IPS-20b (cell line): ENCODE data around the gene ZNRF2.

ENCODE experiments used
- H3K27ac ChIP-seq: one replicate; pipeline ENCODE4 v1.5.1; 2013; ENCODE audit warnings: low read length
- H3K27me3 ChIP-seq: 2 replicates; pipeline ENCODE4 v1.6.1; 2013; ENCODE audit warnings: mild to moderate bottlenecking, low read length, inconsistent platforms; ENCODE audit not compliant: insufficient read depth
- H3K36me3 ChIP-seq: 2 replicates; pipeline ENCODE4 v1.6.1; 2013; ENCODE audit warnings: low read depth, mild to moderate bottlenecking, inconsistent platforms, low read length, moderate library complexity; ENCODE audit not compliant: insufficient read depth
- H3K4me1 ChIP-seq: 2 replicates; pipeline ENCODE4 v1.6.1; 2013; ENCODE audit warnings: mild to moderate bottlenecking, control low read depth, inconsistent platforms, low read length, moderate library complexity; ENCODE audit not compliant: insufficient read depth
- H3K4me3 ChIP-seq: 2 replicates; pipeline ENCODE4 v1.5.1; 2013; ENCODE audit warnings: mild to moderate bottlenecking, low read length, inconsistent platforms
- H3K9ac ChIP-seq: 2 replicates; pipeline ENCODE4 v1.6.1; 2013; ENCODE audit warnings: low read depth, mild to moderate bottlenecking, inconsistent platforms, low read length, moderate library complexity
- H3K9me3 ChIP-seq: 2 replicates; pipeline ENCODE4 v1.6.1; 2013; ENCODE audit warnings: mild to moderate bottlenecking, low read depth, low read length, inconsistent platforms; ENCODE audit not compliant: insufficient read depth

Gene ZNRF2

DNA sequence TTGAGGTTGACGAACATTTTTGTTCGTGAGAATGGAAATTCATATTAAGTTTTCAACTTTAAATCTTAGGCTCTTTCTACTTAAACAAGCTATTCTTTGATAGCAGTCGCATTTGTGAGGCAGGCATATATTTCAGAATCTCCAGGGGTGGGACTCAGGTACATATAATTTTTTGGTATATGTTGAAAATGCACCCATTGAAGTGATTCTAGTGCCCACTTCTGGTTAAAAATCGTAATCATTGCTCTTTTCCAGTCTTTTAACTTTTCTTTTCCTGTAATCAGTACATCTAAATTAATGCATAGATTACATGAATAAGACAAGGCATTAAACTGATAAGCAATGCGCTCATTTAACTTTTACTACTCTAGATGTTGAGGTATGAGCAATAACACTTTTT, 67.8 kb downstream of the ZNRF2 start:
- no peak overlapping the region for H3K9ac ChIP-seq
- peaks cover 57% of the 10 kb centered on the region for H3K4me1 ChIP-seq

DNA sequence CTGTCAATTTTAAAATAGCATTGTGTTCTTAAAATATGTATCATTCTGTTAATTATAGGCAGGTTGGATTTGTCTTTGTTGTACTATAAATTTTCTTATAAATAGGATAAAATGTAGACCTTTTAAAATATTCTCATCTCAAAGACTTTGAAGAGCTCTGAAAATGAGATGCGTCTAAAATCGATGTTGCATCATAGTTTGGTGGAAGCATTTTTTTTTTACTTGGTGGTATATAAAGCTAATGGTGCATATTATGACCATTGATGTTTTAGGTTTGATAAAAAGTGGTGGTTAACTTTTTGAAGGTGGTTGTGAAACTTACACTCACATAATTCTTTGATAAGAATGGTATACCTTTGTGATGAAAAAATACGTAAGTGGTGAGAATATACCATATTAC, 69.1 kb downstream of the ZNRF2 start:
- Histone ChIP-seq H3K9me3 (no peaks in the 10 kb centered on the region), H3K4me1 (peaks cover 50% of the 10 kb centered on the region), H3K27ac (no peak overlapping the region), H3K27me3 (no peaks in the 10 kb centered on the region), H3K9ac (0 out of 2 replicates have a peak overlapping the region, but pooled peaks have one; percentile 8), H3K36me3 (peaks cover 6% of the 10 kb centered on the region; the same call in 1 of the 2 replicates), H3K4me3 (peak overlapping the region; percentile 8; the same call in 1 of the 2 replicates)

More for the DNA sequence above, 67.8 kb downstream of the ZNRF2 start:
- Histone ChIP-seq H3K4me3 (no peak overlapping the region), H3K27me3 (no peaks in the 10 kb centered on the region), H3K36me3 (peaks cover 3% of the 10 kb centered on the region; the same call in 1 of the 2 replicates), H3K9me3 (no peaks in the 10 kb centered on the region), H3K27ac (no peak overlapping the region)

- Histone ChIP-seq H3K4me3 (peak overlapping the region; percentile 8; the same call in 1 of the 2 replicates), H3K9ac (0 out of 2 replicates have a peak overlapping the region, but pooled peaks have one; percentile 8), H3K27me3 (no peaks in the 10 kb centered on the region), H3K36me3 (peaks cover 6% of the 10 kb centered on the region; the same call in 1 of the 2 replicates), H3K4me1 (peaks cover 48% of the 10 kb centered on the region), H3K9me3 (no peaks in the 10 kb centered on the region), H3K27ac (no peak overlapping the region)
These were observed 69.7 kb downstream of the ZNRF2 start for GRCh38 chr7:30353932-30354607.

- Histone ChIP-seq H3K36me3 (peaks cover 6% of the 10 kb centered on the region; the same call in 1 of the 2 replicates), H3K27ac (no peak overlapping the region), H3K4me1 (peaks cover 42% of the 10 kb centered on the region), H3K27me3 (no peaks in the 10 kb centered on the region), H3K9me3 (no peaks in the 10 kb centered on the region), H3K9ac (no peak overlapping the region), H3K4me3 (peak overlapping the region; percentile 18; the same call in 1 of the 2 replicates)
These were observed 70.4 kb downstream of the ZNRF2 start for GRCh38 chr7:30354791-30355190.

- Histone ChIP-seq H3K27me3 (no peaks in the 10 kb centered on the region), H3K4me1 (peaks cover 13% of the 10 kb centered on the region; the same call in 1 of the 2 replicates), H3K4me3 (no peak overlapping the region), H3K27ac (no peak overlapping the region), H3K9me3 (no peaks in the 10 kb centered on the region), H3K36me3 (peaks cover 6% of the 10 kb centered on the region; the same call in 1 of the 2 replicates), H3K9ac (no peak overlapping the region)
These were observed 75.6 kb downstream of the ZNRF2 start for GRCh38 chr7:30359957-30360356.

DNA sequence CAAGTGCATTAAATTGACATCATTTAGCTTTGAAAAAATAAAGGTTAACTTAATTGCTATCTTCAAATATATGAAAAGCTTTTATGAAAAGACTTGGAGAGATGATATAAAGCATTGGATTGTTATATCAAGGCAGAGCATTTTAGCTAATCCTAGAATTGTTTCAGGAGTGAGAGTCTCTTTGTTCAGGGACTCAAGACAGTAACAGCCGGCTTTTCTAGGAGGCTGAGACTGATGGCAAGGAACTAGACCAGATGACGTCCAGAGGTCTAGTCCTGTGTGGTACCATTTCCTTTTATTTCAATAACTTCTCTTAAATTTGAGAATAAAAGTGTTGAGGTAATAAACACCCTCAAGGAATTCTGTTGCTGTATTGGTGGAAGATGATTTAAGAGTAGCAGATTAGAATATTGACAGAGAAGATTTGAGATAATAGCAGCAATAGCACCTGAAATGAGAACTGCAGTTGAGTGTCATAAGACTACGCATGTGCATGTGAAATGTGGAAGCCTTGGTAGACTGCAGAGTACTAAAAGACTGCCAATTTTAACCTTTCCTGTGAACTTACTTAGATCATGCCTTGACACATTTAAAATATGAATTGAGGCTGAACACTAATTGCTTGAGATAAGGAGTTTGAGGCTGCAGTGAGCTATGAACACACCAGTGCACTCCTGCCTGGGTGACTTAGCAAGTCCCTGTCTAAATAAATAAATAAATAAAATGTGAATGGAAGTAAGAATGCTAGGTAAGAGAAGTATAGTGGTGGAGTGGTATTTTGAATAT, 79.6 kb downstream of the ZNRF2 start:
- no peaks in the 10 kb centered on the region for H3K27me3 ChIP-seq
- H3K9ac ChIP-seq = no peak overlapping the region
- H3K9me3 ChIP-seq = no peaks in the 10 kb centered on the region
- H3K27ac ChIP-seq = no peak overlapping the region
- no peak overlapping the region for H3K4me3 ChIP-seq
- H3K4me1 ChIP-seq = peaks cover 6% of the 10 kb centered on the region; the same call in 1 of the 2 replicates
- H3K36me3 ChIP-seq = no peaks in the 10 kb centered on the region

GRCh38 chr7:30364773-30365172, 80.4 kb downstream of the ZNRF2 start:
- H3K9ac ChIP-seq = no peak overlapping the region
- H3K36me3 ChIP-seq = no peaks in the 10 kb centered on the region
- H3K4me1 ChIP-seq = peaks cover 6% of the 10 kb centered on the region; the same call in 1 of the 2 replicates
- no peaks in the 10 kb centered on the region for H3K9me3 ChIP-seq
- no peak overlapping the region for H3K4me3 ChIP-seq
- no peak overlapping the region for H3K27ac ChIP-seq
- H3K27me3 ChIP-seq = no peaks in the 10 kb centered on the region

DNA sequence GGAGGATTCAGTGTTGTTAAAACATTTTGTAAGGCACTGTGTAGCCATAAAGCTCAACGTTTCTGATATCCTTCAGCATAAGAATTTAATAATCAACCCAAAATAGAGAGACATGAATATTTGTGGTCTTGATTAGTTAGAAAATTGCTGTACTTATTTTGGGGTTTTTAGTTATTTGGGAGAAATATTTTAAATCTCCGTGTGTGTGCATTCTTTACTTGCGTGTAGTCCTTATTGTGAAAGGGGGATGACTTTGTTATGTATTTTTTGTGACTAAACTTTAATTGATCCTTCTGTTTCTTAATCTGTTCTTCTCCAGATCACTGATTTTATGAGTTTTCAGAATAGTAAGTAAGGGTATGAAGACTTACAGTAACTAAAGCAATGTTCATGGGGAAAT, 81.2 kb downstream of the ZNRF2 start:
- Histone ChIP-seq H3K4me3 (no peak overlapping the region), H3K27me3 (no peaks in the 10 kb centered on the region), H3K36me3 (no peaks in the 10 kb centered on the region), H3K4me1 (peaks cover 6% of the 10 kb centered on the region; the same call in 1 of the 2 replicates), H3K9ac (no peak overlapping the region), H3K27ac (no peak overlapping the region), H3K9me3 (no peaks in the 10 kb centered on the region)

DNA sequence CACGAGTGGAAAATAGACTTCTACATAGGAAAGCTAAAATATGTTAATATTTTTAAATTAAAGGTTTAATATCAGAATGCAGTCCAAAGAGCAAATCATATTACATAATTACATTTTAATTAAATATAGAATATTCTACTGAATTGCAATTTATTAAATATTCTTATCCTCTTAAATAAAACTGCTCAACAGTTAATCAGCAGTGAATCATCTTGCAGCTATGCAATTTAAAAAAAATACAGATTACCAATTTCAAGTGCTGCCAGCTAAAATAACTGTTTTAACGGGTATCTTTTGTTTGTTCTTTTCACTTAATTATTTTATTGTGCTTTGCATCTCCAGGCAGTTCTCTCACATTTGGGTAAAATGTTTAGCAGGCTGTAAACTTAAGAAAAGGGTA, 82.2 kb downstream of the ZNRF2 start:
- H3K27me3 ChIP-seq = no peaks in the 10 kb centered on the region
- H3K9ac ChIP-seq = no peak overlapping the region
- H3K27ac ChIP-seq = no peak overlapping the region
- peaks cover 6% of the 10 kb centered on the region; the same call in 1 of the 2 replicates for H3K4me1 ChIP-seq
- H3K36me3 ChIP-seq = no peaks in the 10 kb centered on the region
- no peak overlapping the region for H3K4me3 ChIP-seq
- no peaks in the 10 kb centered on the region for H3K9me3 ChIP-seq

DNA sequence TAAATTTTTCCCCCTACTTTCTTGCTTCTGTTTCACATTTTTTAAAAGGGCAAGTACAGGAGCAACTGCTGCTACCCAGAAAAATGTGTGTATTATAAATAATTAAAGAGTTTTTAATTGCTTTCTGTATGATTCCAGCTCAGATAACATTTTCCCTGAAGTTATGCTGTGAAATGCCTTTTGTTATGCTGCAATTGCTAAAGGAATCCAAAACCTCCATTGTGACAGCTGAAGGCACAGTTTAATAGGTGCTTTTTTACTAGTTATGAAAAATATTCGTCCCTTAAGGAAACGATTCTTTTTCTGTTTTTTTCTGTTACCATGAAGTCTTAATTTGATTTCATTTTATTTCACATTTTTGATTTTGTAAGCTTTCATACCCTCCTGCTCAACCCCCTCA, 83.2 kb downstream of the ZNRF2 start:
- peaks cover 6% of the 10 kb centered on the region; the same call in 1 of the 2 replicates for H3K4me1 ChIP-seq
- no peaks in the 10 kb centered on the region for H3K27me3 ChIP-seq
- H3K4me3 ChIP-seq = no peak overlapping the region
- H3K9me3 ChIP-seq = no peaks in the 10 kb centered on the region
- H3K36me3 ChIP-seq = no peaks in the 10 kb centered on the region
- no peak overlapping the region for H3K9ac ChIP-seq
- H3K27ac ChIP-seq = no peak overlapping the region

GRCh38 chr7:30369879-30370278, 85.5 kb downstream of the ZNRF2 start:
- Histone ChIP-seq H3K4me1 (peaks cover 6% of the 10 kb centered on the region; the same call in 1 of the 2 replicates), H3K9me3 (no peaks in the 10 kb centered on the region), H3K9ac (no peak overlapping the region), H3K36me3 (no peaks in the 10 kb centered on the region), H3K4me3 (no peak overlapping the region), H3K27ac (no peak overlapping the region), H3K27me3 (no peaks in the 10 kb centered on the region)
